ENCODE data around the gene EFS. TPM values are rescaled to one million over a fixed set of nuclear protein-coding genes. Genes with fewer than 3 reads are reported as not detected.

The EFS gene
- total and polyA plus RNA-seq, 2 of the 8 experiments (the other 6 are each of a cell fraction or from before 2014, with no cell fraction given): 27.8 to 28.6 TPM

- TF ChIP-seq POLR2A (IDR thresholded peaks at IDR 0.05; ENCODE audit: control extremely low read depth in 1 of 2, low read depth in 2 of 2, low read length in 2 of 2) (peak; percentile 64 to 81), MAX (IDR thresholded peaks at IDR 0.05) (0 out of 2 replicates have a peak, but pooled peaks have one; percentile 18), CTCF (IDR thresholded peaks at IDR 0.05; ENCODE audit: control extremely low read depth in 1 of 3, insufficient read depth in 1 of 3, low read depth in 1 of 3, low read length in 3 of 3) (no peak), TBP (IDR thresholded peaks at IDR 0.05; ENCODE audit: low read depth, low read length) (peak; percentile 53)
Measured at GRCh38 chr14:23321572-23322547, 43.1 kb downstream of the EFS start (continued).
